Gastroesophageal sphincter (tissue), 4 donors: ENCODE measurements around the gene SLAMF7. TPM values are rescaled to one million over a fixed set of nuclear protein-coding genes. Genes with fewer than 3 reads are reported as not detected.

Experiments
- ATAC-seq: fragments of 150-250 bp; one replicate; pipeline ENCODE4 v1.9.1; 2016; ENCODE audit warnings: mild to moderate bottlenecking, moderate library complexity
- H3K27ac ChIP-seq, 4 donors: fragments of 200-600 bp; sonication (generic) in 3 of 4; 1 replicate in 3 of 4; 2 replicates in 1 of 4; pipeline ENCODE4 v1.5.1; 2016 to 2019
- H3K27me3 ChIP-seq: fragments of 200-600 bp; sonication (generic); one replicate; pipeline ENCODE4 v1.5.1; 2019
- H3K36me3 ChIP-seq, 2 donors: fragments of 200-600 bp; sonication (generic); one replicate each; pipeline ENCODE4 v1.5.1; 2019; ENCODE audit warnings: control low read depth in 1 of 2
- H3K4me1 ChIP-seq, 3 donors: fragments of 200-600 bp; sonication (generic); 1 replicate in 2 of 3; 2 replicates in 1 of 3; pipeline ENCODE4 v1.5.1; 2016 to 2019; ENCODE audit warnings: control low read depth in 2 of 3
- H3K4me3 ChIP-seq, 2 donors: fragments of 200-600 bp; sonication (generic); one replicate each; pipeline ENCODE4 v1.5.1; 2019; ENCODE audit warnings: mild to moderate bottlenecking in 1 of 2, moderate library complexity in 1 of 2
- H3K9me3 ChIP-seq, 3 donors: fragments of 200-600 bp; sonication (generic); one replicate each; pipeline ENCODE4 v1.5.1; 2017 to 2019; ENCODE audit warnings: control low read depth in 2 of 3
- EP300 ChIP-seq: sonication (generic); formaldehyde crosslinking; IDR thresholded peaks from one replicate; pipeline ENCODE4 v1.6.1; 2017; ENCODE audit warnings: antibody characterized with exemption, mild to moderate bottlenecking
- POLR2A ChIP-seq, 2 donors: fragments of 450-650 bp; IDR thresholded peaks; one replicate each; pipeline ENCODE4 v1.6.1; 2017; ENCODE audit warnings: antibody characterized with exemption in 2 of 2, mild to moderate bottlenecking in 2 of 2, moderate library complexity in 1 of 2
- POLR2AphosphoS5 ChIP-seq: sonication (generic); formaldehyde crosslinking; IDR thresholded peaks from one replicate; pipeline ENCODE4 v1.6.1; 2017; ENCODE audit warnings: antibody characterized with exemption
- WGBS, 2 donors: methylation state at CpG; one replicate each; pipeline ENCODE4 v1.1.5; 2018; ENCODE audit warnings: low coverage in 1 of 2; 5-methylcytosine and 5-hydroxymethylcytosine counted together
- total RNA-seq, 4 donors: library from RNA; depleted of rRNA; stranded (reverse); fragments of >200 nt; gene quantifications; one replicate each; pipeline ENCODE4 v1.1.0, GENCODE V29; 2016
- TF ChIP-seq, protein P1 (sequence below), 4 experiments: fragments of 200-600 bp in 2 of 4; fragments of 450-650 bp in 2 of 4; sonication (generic) in 1 of 4; IDR thresholded peaks; one replicate each; pipeline ENCODE4 v1.5.1; 2017 to 2019; ENCODE audit warnings: antibody characterized with exemption in 4 of 4, mild to moderate bottlenecking in 2 of 4, moderate library complexity in 2 of 4

Gene SLAMF7
- total RNA-seq, 4 donors from 2014 or later, result 0.62 to 3.5 (median 0.67) TPM; not detected in 1

- peaks cover 4% of the 10 kb centered on the region for H3K27me3 ChIP-seq
- ATAC-seq, result no peak
- 66 to 77% methylated on average over 9 to 10 of the region's 10 CpGs for WGBS, 2 donors
- H3K27ac ChIP-seq, result no peak overlapping the region
- no peaks in the 10 kb centered on the region for H3K36me3 ChIP-seq
- no peaks in the 10 kb centered on the region for H3K9me3 ChIP-seq
- peaks cover 0 to 5% (median 0%) of the 10 kb centered on the region in 3 donors for H3K4me1 ChIP-seq
- no peak for TF ChIP-seq POLR2A (IDR thresholded peaks at IDR 0.05)
- TF ChIP-seq EP300, result no peak
- no peak for TF ChIP-seq POLR2AphosphoS5
- TF ChIP-seq, protein P1, sequence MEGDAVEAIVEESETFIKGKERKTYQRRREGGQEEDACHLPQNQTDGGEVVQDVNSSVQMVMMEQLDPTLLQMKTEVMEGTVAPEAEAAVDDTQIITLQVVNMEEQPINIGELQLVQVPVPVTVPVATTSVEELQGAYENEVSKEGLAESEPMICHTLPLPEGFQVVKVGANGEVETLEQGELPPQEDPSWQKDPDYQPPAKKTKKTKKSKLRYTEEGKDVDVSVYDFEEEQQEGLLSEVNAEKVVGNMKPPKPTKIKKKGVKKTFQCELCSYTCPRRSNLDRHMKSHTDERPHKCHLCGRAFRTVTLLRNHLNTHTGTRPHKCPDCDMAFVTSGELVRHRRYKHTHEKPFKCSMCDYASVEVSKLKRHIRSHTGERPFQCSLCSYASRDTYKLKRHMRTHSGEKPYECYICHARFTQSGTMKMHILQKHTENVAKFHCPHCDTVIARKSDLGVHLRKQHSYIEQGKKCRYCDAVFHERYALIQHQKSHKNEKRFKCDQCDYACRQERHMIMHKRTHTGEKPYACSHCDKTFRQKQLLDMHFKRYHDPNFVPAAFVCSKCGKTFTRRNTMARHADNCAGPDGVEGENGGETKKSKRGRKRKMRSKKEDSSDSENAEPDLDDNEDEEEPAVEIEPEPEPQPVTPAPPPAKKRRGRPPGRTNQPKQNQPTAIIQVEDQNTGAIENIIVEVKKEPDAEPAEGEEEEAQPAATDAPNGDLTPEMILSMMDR (IDR thresholded peaks at IDR 0.05), result no peak
- H3K4me3 ChIP-seq, result no peak overlapping the region
These were observed 16.3 kb upstream of the SLAMF7 start for GRCh38 chr1:160722726-160723125.

DNA sequence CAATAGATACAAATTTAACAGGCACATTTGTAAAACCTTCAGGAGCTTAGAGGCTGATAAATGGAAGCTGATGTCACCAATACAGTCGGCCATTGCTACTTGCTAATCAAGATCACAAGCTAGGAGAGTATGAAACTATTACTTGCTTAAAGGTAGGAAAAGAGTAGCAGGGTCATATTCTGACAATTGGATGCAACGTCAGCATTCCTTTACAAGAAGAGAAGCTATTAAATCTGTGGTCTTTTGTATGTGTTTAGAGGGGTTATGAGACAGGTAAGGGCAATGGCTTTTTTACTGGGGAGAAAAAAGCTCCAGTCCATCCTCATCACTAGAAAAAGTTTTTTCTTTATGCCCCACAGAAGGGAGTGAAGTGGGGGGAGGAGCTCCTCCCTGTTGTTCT, 15.7 kb upstream of the SLAMF7 start:
- 65 to 67% methylated on average over 2 of the region's 2 CpGs for WGBS, 2 donors

DNA sequence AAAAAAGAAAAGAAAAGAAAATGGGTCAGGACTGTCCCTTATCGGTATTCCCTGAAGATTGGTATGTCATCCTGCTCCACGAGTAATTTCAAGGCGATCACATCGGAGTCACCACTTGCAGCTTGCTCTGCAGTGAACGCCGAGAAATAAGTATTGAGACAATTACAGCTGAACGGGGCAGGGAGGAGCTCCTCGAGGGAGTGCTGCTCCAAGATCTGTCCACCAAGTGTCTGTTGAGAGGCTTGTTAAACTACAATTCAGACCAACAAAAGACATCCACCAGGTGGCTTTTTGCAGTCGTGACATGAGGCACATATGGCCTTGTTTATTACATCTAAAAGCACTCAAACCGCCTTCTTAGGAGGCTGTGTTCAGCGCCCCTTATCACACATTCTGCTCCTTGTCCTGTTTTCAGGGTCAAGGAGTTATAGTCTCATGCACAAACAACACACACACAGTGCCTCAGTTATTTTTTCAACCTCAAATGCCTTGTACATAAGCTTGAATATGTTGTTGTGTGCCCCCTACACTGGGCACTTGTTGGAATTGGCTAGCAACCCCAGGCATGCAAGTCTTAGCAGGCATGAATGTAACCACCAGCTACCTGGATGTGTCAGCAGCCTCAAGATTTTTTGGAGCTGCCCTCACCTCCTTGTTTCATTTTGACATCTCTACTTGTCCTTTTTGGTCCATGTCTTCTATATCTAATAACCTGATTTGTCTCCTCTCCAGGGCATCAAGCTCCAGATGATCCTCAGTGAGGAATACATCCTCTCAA, 14.4 kb upstream of the SLAMF7 start:
- TF ChIP-seq, protein P1 (IDR thresholded peaks at IDR 0.05), result no peak
- TF ChIP-seq POLR2A (IDR thresholded peaks at IDR 0.05) (no peak), POLR2AphosphoS5 (no peak), EP300 (no peak)
- H3K27me3 ChIP-seq, result no peaks in the 10 kb centered on the region
- H3K27ac ChIP-seq, result no peak overlapping the region
- WGBS, 2 donors, result 24 to 47% methylated on average over 3 to 10 of the region's 11 CpGs
- ATAC-seq, result no peak
- peaks cover 0 to 5% (median 0%) of the 10 kb centered on the region in 3 donors for H3K4me1 ChIP-seq
- no peaks in the 10 kb centered on the region for H3K36me3 ChIP-seq
- H3K4me3 ChIP-seq, result no peak overlapping the region
- H3K9me3 ChIP-seq, result no peaks in the 10 kb centered on the region

More for the DNA sequence above, 15.7 kb upstream of the SLAMF7 start:
- Histone ChIP-seq H3K27me3 (no peaks in the 10 kb centered on the region), H3K9me3 (no peaks in the 10 kb centered on the region), H3K27ac (no peak overlapping the region), H3K36me3 (no peaks in the 10 kb centered on the region), H3K4me1 (peaks cover 0 to 5% (median 0%) of the 10 kb centered on the region in 3 donors), H3K4me3 (no peak overlapping the region)
- TF ChIP-seq POLR2AphosphoS5 (no peak), POLR2A (IDR thresholded peaks at IDR 0.05) (no peak), EP300 (no peak)
- TF ChIP-seq, protein P1 (IDR thresholded peaks at IDR 0.05), result no peak
- no peak for ATAC-seq

- Histone ChIP-seq H3K36me3 (no peaks in the 10 kb centered on the region), H3K4me3 (no peak overlapping the region), H3K9me3 (no peaks in the 10 kb centered on the region), H3K27me3 (no peaks in the 10 kb centered on the region), H3K4me1 (peaks cover 0 to 5% (median 0%) of the 10 kb centered on the region in 3 donors), H3K27ac (no peak overlapping the region)
- ATAC-seq, result no peak
- TF ChIP-seq EP300, result no peak
- no peak for TF ChIP-seq POLR2A (IDR thresholded peaks at IDR 0.05)
- TF ChIP-seq, protein P1 (IDR thresholded peaks at IDR 0.05), result no peak
- no peak for TF ChIP-seq POLR2AphosphoS5
- 28 to 48% methylated on average over 3 of the region's 3 CpGs for WGBS, 2 donors
These were observed 12.9 kb upstream of the SLAMF7 start for GRCh38 chr1:160726114-160726497.
